ENCODE results near the gene BCL6B. TPM values are rescaled to one million over a fixed set of nuclear protein-coding genes. Genes with fewer than 3 reads are reported as not detected.
A peak's percentile ranks its signal among the peaks of the same experiment; 100 is the strongest.

The BCL6B gene
- total and polyA plus RNA-seq, 10 of the 15 experiments (the other 5 are each of a cell fraction or from before 2014, with no cell fraction given): 0.06 to 0.85 (median 0.11) TPM; not detected in 1

GRCh38 chr17:7004398-7005253 is 18.2 kb upstream of the BCL6B start (continued):
- peak; percentile 89 for TF ChIP-seq RAD21 (IDR thresholded peaks at IDR 0.05; ENCODE audit: insufficient read depth, low read depth, low read length)
- no peak for TF ChIP-seq ZBTB40 (IDR thresholded peaks at IDR 0.05; ENCODE audit: borderline replicate concordance)
- TF ChIP-seq EP300 (IDR thresholded peaks at IDR 0.05; ENCODE audit: borderline replicate concordance in 1 of 2, control insufficient read depth in 1 of 2, low read depth in 2 of 2, low read length in 2 of 2): no peak
- 0 out of 2 replicates have a peak, but pooled peaks have one; percentile 37 for TF ChIP-seq CBFB (IDR thresholded peaks at IDR 0.05; ENCODE audit: low read depth)
- TF ChIP-seq POU2F2 (IDR thresholded peaks at IDR 0.05; ENCODE audit: borderline replicate concordance, low read depth, low read length): no peak
- no peak for TF ChIP-seq EED (IDR thresholded peaks at IDR 0.05; ENCODE audit: low read depth)
- TF ChIP-seq IRF4 (IDR thresholded peaks at IDR 0.05; ENCODE audit: low read depth, low read length): no peak
- peak; percentile 56 to 75 (median 73); a peak in 5 of 6 replicates for TF ChIP-seq CTCF (IDR thresholded peaks at IDR 0.05 in 2 of 3, conservative IDR thresholded peaks at IDR 0.05 in 1 of 3; ENCODE audit: control insufficient read depth in 2 of 3, extremely low read depth in 1 of 3, insufficient read depth in 1 of 3, low read depth in 3 of 3, low read length in 3 of 3)
- TF ChIP-seq E4F1 (IDR thresholded peaks at IDR 0.05; ENCODE audit: borderline replicate concordance, partially characterized antibody): no peak
- no peak for TF ChIP-seq NR2C1 (IDR thresholded peaks at IDR 0.05)
- TF ChIP-seq POLR2AphosphoS5 (IDR thresholded peaks at IDR 0.05; ENCODE audit: low read length): no peak
- 0 out of 2 replicates have a peak, but pooled peaks have one; percentile 15 for TF ChIP-seq PKNOX1 (IDR thresholded peaks at IDR 0.05)
- no peak for TF ChIP-seq SMAD1 (IDR thresholded peaks at IDR 0.05; ENCODE audit: low read depth, partially characterized antibody)
- no peak for TF ChIP-seq PAX5 (IDR thresholded peaks at IDR 0.05; ENCODE audit: borderline replicate concordance, low read depth, low read length)
- TF ChIP-seq FOXK2 (IDR thresholded peaks at IDR 0.05): no peak

All from GM12878 (cell line).